Chondrocyte (in vitro differentiated cells): Measurements from ENCODE around the gene TIAM2. TPM values are rescaled to one million over a fixed set of nuclear protein-coding genes. Genes with fewer than 3 reads are reported as not detected.
A peak's percentile ranks its signal among the peaks of the same experiment; 100 is the strongest.

Experiments
- DNase-seq: peaks from one replicate; pipeline ENCODE4 v3.0.0; 2021; ENCODE audit warnings: mixed read lengths, low spot score
- H3K27ac Mint-ChIP-seq: one replicate; pipeline ENCODE4 v1.8.0; 2021; ENCODE audit warnings: mild to moderate bottlenecking, moderate library complexity, mixed read lengths; ENCODE audit not compliant: unreplicated experiment
- H3K27me3 Mint-ChIP-seq: 2 replicates; pipeline ENCODE4 v1.8.0; 2021; ENCODE audit warnings: low read depth, mixed read lengths
- H3K36me3 Mint-ChIP-seq: 2 replicates; pipeline ENCODE4 v1.8.0; 2021; ENCODE audit warnings: low read depth, mixed read lengths
- H3K4me1 Mint-ChIP-seq: 2 replicates; pipeline ENCODE4 v1.8.0; 2021; ENCODE audit warnings: low read depth, mild to moderate bottlenecking, mixed read lengths
- H3K4me3 Mint-ChIP-seq: one replicate; pipeline ENCODE4 v1.8.0; 2021; ENCODE audit warnings: mild to moderate bottlenecking, moderate library complexity, mixed read lengths; ENCODE audit not compliant: unreplicated experiment
- H3K9me3 Mint-ChIP-seq: 2 replicates; pipeline ENCODE4 v1.8.0; 2021; ENCODE audit warnings: low read depth, mixed read lengths
- total RNA-seq: library from RNA; stranded (reverse); gene quantifications from 3 replicates; pipeline ENCODE4 v1.2.1, GENCODE V29; 2021
- TF ChIP-seq, protein P1 (sequence below): fragments of 200-600 bp; sonication (generic); IDR thresholded peaks from 2 replicates; pipeline ENCODE4 v1.5.0; 2021; ENCODE audit warnings: antibody characterized with exemption, mild to moderate bottlenecking, moderate library complexity

The TIAM2 gene
- total RNA-seq, 1 donor from 2014 or later = 13.8 TPM

DNA sequence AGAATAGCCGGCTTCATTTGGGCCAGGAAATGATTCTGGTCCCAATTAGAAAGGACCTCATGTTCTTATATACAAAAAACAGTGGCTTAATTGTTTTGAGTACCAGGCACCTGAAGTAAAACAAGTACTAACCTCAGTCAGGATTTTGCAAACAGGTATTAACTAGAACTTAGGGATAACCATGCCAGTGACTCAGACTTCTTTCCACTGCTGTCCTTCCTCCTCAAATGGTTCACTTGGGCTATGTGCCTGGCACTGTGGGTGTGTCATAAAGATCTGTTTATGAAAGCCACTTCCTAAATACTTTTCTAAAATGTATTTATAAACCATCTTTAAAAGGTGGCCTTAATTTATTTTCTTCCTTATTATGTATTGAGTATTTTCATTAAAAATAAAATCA, 279.4 kb downstream of the TIAM2 start:
- no peaks in the 10 kb centered on the region for H3K9me3 Mint-ChIP-seq
- H3K36me3 Mint-ChIP-seq = peaks cover 4% of the 10 kb centered on the region
- peaks cover 36% of the 10 kb centered on the region for H3K4me1 Mint-ChIP-seq
- TF ChIP-seq, protein P1, sequence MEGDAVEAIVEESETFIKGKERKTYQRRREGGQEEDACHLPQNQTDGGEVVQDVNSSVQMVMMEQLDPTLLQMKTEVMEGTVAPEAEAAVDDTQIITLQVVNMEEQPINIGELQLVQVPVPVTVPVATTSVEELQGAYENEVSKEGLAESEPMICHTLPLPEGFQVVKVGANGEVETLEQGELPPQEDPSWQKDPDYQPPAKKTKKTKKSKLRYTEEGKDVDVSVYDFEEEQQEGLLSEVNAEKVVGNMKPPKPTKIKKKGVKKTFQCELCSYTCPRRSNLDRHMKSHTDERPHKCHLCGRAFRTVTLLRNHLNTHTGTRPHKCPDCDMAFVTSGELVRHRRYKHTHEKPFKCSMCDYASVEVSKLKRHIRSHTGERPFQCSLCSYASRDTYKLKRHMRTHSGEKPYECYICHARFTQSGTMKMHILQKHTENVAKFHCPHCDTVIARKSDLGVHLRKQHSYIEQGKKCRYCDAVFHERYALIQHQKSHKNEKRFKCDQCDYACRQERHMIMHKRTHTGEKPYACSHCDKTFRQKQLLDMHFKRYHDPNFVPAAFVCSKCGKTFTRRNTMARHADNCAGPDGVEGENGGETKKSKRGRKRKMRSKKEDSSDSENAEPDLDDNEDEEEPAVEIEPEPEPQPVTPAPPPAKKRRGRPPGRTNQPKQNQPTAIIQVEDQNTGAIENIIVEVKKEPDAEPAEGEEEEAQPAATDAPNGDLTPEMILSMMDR = no peak
- no peak overlapping the region for H3K27ac Mint-ChIP-seq
- no peak overlapping the region for H3K4me3 Mint-ChIP-seq
- no peaks in the 10 kb centered on the region for H3K27me3 Mint-ChIP-seq
- DNase-seq = no peak

DNA sequence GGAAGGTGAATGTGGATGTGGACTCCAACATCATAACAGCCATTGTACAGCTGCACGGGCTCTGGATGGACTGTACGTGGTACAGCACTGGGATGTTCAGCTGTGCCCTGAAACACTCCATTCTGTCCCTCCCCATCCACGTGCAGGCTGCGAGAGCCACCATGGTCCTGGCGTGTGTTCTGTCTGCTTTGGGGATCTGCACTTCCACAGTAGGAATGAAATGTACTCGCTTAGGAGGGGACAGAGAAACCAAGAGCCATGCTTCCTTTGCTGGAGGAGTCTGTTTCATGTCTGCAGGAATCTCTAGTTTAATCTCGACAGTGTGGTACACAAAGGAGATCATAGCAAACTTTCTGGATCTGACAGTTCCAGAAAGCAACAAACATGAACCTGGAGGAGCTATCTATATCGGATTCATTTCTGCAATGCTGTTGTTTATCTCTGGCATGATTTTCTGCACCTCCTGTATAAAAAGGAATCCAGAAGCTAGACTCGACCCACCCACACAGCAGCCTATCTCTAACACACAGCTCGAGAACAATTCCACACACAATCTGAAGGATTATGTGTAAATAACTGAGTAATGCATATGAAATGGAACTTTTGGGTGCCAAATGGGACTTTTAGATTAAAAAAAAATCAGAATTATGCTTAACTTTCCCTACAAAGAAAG, 280.8 kb downstream of the TIAM2 start:
- peak overlapping the region; percentile 8 for H3K27ac Mint-ChIP-seq
- no peak overlapping the region for H3K4me3 Mint-ChIP-seq
- H3K36me3 Mint-ChIP-seq = peaks cover 6% of the 10 kb centered on the region
- H3K9me3 Mint-ChIP-seq = no peaks in the 10 kb centered on the region
- no peaks in the 10 kb centered on the region for H3K27me3 Mint-ChIP-seq
- H3K4me1 Mint-ChIP-seq = peaks cover 36% of the 10 kb centered on the region
- TF ChIP-seq, protein P1 = no peak
- DNase-seq = no peak

DNA sequence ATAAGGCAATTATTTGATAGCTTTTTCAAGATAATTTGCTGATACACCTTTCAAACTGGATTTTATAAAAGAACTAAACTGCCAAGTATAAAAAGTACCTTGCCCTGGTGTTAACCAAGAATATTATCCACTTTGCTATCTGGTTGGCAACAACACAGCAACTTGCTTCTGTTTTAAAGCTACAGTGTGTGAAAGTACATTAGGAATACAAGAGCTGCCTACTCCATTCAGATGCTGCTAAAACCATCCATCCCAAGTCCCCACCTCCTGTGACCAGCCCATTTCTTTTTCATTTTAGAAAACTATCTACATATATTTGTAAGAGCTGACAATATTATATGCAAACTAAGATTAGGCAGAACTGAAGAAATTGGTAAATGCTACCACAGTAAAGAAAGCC, 281.5 kb downstream of the TIAM2 start:
- Mint-ChIP-seq H3K4me3 (no peak overlapping the region), H3K4me1 (peaks cover 36% of the 10 kb centered on the region), H3K27me3 (no peaks in the 10 kb centered on the region), H3K36me3 (peaks cover 6% of the 10 kb centered on the region), H3K27ac (no peak overlapping the region), H3K9me3 (no peaks in the 10 kb centered on the region)
- TF ChIP-seq, protein P1 = no peak
- no peak for DNase-seq

DNA sequence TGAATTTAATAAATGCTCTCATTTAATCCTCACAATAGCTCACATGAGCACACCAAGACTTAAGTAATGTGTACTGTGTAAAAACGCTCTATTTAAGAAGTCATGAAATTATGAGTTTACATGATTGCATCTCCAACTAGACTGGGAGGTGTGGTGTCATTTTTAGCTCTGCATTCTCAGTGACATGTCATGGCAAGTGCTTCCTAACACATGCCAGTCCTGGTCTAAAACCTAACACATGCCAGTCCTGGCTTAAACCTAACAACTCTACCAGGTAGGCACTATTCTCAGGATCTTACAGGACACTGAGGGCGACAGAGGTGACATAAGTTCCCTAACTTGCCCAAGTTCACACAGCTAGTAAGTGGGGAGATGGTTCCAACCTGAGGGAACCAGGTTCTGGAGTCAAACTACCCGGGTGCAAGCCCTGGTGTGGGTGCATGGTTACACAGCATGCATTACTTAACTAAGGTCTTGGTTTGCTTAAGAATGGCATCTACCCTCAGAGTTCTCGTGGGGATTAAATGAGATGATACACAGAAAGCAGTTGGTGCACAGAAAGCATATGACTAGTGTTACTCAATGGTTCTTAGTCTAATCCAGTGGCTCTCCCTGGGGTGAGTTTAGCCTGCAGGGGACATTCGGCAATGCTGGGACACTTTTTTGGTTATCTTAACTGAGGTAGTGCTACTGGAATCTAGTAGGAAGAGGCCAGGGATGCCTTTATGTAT, 283.4 kb downstream of the TIAM2 start:
- Mint-ChIP-seq H3K27me3 (no peaks in the 10 kb centered on the region), H3K4me3 (no peak overlapping the region), H3K9me3 (no peaks in the 10 kb centered on the region), H3K27ac (no peak overlapping the region), H3K4me1 (peaks cover 24% of the 10 kb centered on the region), H3K36me3 (peaks cover 8% of the 10 kb centered on the region)
- no peak for DNase-seq
- TF ChIP-seq, protein P1 = no peak

DNA sequence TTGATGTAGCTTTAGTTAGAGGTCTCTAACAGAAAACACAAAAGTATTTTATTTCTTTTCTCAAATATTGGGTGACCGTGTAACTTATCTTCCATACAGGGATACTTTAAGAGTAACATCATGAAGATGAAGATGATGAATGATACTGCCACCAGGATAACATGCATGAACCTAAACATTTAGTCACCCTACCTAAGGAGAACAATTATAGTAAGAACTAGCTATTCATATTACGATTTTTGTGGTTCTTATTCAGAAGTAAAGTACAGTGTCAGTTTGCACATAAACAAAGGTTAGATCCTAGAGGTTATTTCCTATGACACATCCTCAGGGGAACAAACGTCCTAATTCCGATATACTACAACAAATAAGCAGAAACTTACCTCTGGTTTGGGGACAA, 289.7 kb downstream of the TIAM2 start:
- Mint-ChIP-seq H3K9me3 (no peaks in the 10 kb centered on the region), H3K27ac (no peak overlapping the region), H3K36me3 (peaks cover 15% of the 10 kb centered on the region), H3K27me3 (no peaks in the 10 kb centered on the region), H3K4me3 (no peak overlapping the region), H3K4me1 (peaks cover 2% of the 10 kb centered on the region)
- no peak for DNase-seq
- TF ChIP-seq, protein P1 = no peak
